HG03432 (cell line): ENCODE results near the gene MBD6.
"Not testable (repeated sequence)": the region's sequence is repeated elsewhere in the genome, so short reads cannot be mapped to it uniquely, and the experiment has no call there.

Experiments
- ATAC-seq: cut with Tn5 transposase; IDR thresholded peaks from one replicate; pipeline ENCODE4 v1.9.1; 2021; ENCODE audit warnings: mild to moderate bottlenecking, moderate library complexity; ENCODE audit not compliant: unreplicated experiment

MBD6 gene

GRCh38 chr12:57546438-57547287 lies 24.0 kb downstream of the MBD6 start, which contains the start of gene DCTN2:
Gene DCTN2, minus strand, starts transcription at chr12:57547192. Its CDS starts 129 bp downstream, at chr12:57547063.
- peak; percentile 98 for ATAC-seq

GRCh38 chr12:57547288-57548012 lies 24.8 kb downstream of the MBD6 start:
- no peak for ATAC-seq

GRCh38 chr12:57548013-57548315 lies 25.3 kb downstream of the MBD6 start:
- no peak for ATAC-seq

- ATAC-seq = no peak
Measured at GRCh38 chr12:57548488-57548887, 25.9 kb downstream of the MBD6 start.

GRCh38 chr12:57549203-57549908 lies 26.7 kb downstream of the MBD6 start:
- ATAC-seq = no peak

- ATAC-seq = no peak
Measured at GRCh38 chr12:57549909-57550640, 27.5 kb downstream of the MBD6 start, which contains the start of gene KIF5A. Gene KIF5A, plus strand, starts transcription at chr12:57550044. Its CDS starts 228 bp downstream, at chr12:57550272.

GRCh38 chr12:57550641-57551549 lies 28.3 kb downstream of the MBD6 start:
- ATAC-seq = no peak

- no peak for ATAC-seq
Measured at GRCh38 chr12:57551637-57552305, 29.1 kb downstream of the MBD6 start.

- ATAC-seq = no peak
Measured at GRCh38 chr12:57552306-57552651, 29.7 kb downstream of the MBD6 start.

GRCh38 chr12:57552835-57553313 lies 30.2 kb downstream of the MBD6 start:
- no peak for ATAC-seq

- no peak for ATAC-seq
Measured at GRCh38 chr12:57553343-57554202, 30.9 kb downstream of the MBD6 start.

GRCh38 chr12:57554453-57554852 lies 31.8 kb downstream of the MBD6 start:
- no peak for ATAC-seq

- ATAC-seq = no peak
Measured at GRCh38 chr12:57554897-57555296, 32.3 kb downstream of the MBD6 start.

GRCh38 chr12:57558864-57559263 lies 36.2 kb downstream of the MBD6 start:
- no peak for ATAC-seq

- ATAC-seq = no peak
Measured at GRCh38 chr12:57560516-57560915, 37.9 kb downstream of the MBD6 start.

- not testable (repeated sequence) for ATAC-seq
Measured at GRCh38 chr12:57561117-57561516, 38.5 kb downstream of the MBD6 start.

GRCh38 chr12:57563358-57563757 lies 40.7 kb downstream of the MBD6 start:
- no peak for ATAC-seq

- no peak for ATAC-seq
Measured at GRCh38 chr12:57564178-57564740, 41.6 kb downstream of the MBD6 start.
